GM21423 (cell line): Measurements from ENCODE around the gene CHAC2.
A peak's percentile ranks its signal among the peaks of the same experiment; 100 is the strongest.
"Not testable (repeated sequence)": the region's sequence is repeated elsewhere in the genome, so short reads cannot be mapped to it uniquely, and the experiment has no call there.

Experiments
- ATAC-seq: cut with Tn5 transposase; IDR thresholded peaks from one replicate; pipeline ENCODE4 v1.9.1; 2021; ENCODE audit warnings: mild to moderate bottlenecking, moderate library complexity; ENCODE audit not compliant: unreplicated experiment

Gene CHAC2

DNA sequence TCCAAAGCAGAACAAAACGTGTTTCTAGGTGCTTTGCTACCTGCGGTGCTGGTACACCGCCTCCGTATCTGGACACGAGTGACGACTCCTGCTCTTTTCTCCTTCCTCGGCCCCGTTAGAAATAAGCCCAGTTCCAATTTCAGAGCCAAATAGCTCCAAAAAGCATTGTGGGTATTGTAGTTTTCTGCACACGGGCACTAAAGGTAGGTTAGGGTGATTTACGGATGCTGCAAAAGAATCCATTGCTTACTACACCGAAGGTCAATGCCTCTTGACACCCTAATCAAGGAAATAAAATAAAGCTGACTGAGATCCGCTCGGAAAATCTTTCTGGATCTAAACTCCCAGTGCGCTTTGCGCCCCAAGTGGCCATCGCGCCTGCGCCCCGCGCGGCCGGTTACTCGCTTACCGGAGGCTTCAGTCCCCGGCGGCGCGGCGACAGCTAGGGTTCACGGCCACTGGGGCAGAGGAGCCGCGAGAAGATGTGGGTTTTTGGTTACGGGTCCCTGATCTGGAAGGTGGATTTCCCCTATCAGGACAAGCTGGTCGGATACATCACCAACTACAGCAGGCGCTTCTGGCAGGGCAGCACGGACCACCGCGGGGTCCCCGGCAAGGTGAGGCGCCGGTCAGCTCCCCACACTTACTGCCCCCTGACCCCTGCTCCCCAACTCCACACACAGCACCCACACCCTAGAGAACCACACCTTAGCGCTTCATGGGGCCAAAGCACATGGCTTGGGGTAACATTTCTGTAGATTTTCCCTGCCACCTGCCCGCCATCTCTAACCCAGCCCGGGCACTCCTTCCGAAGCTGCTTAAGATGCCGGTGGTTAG is at the start of gene CHAC2:
Gene CHAC2 (plus strand): TSS at position 400 of the 837 bp plus-strand sequence. CDS start 83 bp downstream, at position 483.
- peak; percentile 94 for ATAC-seq

DNA sequence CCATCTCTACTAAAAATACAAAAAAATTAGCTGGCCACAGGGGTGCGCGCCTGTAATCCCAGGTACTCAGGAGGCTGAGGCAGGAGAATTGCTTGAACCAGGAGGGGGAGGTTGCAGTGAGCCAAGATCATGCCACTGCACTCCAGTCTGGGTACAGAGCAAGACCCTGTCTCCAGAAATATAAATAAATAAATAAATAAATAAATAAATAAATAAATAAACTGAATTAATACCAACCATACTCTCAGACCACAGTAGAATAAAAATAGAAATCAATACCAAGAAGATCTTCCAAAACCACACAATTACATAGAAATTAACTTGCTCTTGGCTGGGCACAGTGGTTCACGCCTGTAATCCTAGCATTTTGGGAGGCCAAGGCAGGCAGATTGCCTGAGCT is 46.7 kb upstream of the CHAC2 start:
- not testable (repeated sequence) for ATAC-seq

DNA sequence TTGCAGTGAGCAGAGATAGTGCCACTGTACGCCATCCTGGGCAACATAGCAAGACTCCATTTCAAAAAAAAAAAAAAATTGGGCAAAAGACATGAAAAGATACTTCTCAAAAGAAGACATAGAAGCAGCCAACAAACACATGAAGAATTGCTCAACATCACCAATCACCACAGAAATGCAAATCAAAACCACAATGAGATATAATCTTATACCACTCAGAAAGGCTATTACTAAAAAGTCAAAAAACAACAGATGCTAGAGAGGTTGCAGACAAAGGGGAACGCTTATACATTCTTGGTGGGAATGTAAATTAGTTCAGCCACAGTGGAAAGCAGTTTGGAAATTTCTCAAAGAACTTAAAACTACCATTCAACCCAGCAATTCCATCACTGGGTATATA is 43.1 kb upstream of the CHAC2 start:
- ATAC-seq = no peak

DNA sequence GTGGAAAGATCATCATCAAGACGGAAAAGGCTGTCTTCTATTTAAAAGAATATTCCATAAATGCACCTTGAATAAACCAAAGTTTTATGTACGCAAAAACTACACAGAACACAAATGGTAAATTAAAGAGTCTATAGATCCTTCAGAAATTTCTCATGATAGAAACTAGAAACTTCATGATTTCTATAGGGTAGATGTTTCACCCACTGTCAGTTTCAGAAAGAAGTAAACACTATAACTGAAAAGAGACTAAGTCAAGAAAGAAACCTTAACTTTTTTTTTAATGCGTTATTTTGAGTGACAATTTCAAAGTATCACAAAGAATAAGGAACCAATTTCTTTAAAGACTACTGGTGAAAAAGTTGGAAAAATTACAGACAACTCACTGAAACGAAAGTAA is 41.9 kb upstream of the CHAC2 start:
- no peak for ATAC-seq

DNA sequence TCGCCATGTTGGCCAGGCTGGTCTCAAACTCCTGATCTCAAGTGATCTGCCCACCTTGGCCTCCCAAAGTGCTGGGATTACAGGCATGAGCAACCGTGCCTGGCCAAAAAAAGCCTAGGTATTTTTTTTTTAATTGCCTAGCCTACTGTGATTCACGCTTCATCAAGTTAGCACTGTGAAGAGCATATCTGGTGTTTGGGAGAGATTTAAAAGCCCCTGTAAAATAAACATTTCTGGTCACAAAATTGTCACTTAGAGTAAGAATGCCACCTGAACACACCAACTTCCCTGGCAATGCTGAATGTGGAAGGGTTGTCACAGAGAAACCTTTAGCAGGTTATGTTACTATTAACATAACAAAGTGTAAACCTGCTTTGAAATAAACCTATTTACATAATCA is 39.7 kb upstream of the CHAC2 start:
- no peak for ATAC-seq

DNA sequence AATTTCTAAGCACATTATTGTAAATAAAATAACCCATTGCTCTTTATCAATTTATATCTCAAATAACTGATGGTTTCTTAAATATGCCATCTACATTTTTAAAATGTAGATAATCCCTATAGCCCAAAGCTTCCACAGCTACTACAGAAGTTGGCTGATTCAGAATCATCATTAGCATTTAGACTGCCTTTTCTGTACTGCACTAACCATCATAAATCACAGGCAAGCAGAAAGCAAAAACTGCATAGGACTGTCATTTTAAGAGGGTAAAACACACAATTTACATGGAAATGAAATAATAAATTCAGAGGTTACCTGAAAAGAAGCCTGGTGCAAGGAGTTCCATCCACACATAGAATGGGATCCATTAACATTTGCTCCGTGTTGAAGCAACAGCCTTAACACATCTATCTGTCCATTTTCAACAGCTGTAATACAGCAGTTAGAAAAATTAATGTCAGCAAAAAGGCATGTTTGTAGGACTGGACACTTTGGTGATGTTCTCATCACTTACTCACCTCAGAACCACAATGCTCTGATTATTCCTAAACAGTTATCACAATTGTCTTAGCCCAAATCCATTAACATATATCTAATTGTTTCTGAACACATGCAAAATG is 38.4 kb upstream of the CHAC2 start:
- no peak for ATAC-seq

DNA sequence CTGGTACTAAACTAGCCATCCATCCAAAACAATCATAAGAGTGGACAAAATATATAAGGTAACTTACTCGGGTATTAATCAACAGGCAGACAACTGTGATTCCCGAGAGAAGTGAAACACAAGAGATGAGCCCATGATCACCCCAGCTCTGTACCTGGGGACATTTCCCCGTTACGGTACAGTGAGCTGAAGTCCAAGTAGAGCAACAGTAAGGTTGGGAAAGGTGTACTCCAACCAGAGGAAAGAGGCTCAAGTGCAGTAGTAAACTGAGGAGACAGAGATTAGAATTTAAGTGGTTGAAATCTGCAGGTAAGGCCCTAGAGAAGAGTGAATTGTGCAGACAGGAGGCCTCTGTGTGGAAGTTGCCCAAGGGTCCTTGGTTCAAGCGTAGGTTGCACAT is 30.5 kb upstream of the CHAC2 start:
- ATAC-seq = no peak

DNA sequence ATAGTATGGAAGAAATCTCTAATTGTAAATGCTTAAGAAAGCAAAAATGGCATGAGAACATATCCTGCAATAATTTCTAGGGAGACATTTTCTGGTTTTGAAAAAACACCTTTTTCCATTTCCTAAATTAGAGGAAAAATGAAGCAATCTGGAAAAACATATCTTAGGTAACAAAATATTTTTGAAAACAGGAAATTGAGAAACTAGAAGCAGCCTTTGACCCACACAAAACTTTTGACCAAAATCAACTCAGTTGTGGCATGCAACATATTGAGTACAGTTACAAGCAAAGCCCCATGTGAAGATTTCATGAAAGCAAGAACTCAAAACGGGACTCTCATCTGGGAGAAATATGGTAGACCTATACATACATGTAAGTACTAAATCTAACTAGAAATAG is 28.6 kb upstream of the CHAC2 start:
- ATAC-seq = no peak

DNA sequence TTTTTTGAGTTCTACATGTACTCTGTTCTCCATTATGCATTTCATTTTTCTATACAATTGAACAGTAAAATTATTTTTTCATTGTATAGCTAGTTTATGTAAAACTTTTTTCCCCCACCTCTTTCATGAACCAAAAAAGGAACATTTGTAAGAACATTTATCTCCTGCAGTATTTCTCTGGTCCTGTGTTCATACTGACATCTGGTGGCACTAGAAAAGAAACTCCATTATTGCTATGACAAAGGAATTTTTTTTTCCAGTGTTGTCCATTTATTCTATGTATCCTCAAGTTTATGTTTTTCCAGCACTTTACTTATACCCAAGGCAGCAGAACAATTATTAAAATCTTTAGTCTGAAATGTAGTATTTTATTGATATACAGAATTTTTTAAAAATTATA is 27.4 kb upstream of the CHAC2 start:
- no peak for ATAC-seq

DNA sequence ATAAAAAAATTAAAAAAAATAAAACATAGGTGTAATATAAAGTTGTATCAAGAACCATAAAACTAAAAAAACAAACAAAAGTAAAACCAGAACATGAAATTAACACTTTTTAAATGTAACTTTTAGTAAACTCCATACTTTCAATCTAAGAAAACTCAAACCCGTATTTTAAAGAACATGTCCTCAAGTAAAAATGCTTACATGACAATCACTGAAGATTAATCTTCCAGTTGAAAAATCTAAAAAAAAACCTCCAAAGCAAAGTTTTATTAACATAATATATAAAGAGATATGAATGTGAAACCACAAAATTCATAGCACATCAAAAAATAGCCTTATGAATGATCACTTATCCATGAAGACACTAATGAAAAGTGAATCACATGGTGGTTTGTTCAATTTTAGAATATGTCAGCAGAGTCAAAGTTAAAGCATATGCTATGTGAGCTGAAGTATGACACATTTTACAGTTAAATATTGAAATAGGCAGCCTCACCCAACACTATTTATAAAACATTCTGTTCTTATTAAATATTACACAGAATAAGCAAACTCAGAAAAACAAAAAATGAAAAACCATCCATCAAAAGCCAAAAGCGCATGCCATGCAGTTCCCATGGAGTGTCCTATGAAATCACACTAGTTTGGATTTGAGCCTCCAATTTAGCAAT is 23.1 kb upstream of the CHAC2 start:
- ATAC-seq = no peak

DNA sequence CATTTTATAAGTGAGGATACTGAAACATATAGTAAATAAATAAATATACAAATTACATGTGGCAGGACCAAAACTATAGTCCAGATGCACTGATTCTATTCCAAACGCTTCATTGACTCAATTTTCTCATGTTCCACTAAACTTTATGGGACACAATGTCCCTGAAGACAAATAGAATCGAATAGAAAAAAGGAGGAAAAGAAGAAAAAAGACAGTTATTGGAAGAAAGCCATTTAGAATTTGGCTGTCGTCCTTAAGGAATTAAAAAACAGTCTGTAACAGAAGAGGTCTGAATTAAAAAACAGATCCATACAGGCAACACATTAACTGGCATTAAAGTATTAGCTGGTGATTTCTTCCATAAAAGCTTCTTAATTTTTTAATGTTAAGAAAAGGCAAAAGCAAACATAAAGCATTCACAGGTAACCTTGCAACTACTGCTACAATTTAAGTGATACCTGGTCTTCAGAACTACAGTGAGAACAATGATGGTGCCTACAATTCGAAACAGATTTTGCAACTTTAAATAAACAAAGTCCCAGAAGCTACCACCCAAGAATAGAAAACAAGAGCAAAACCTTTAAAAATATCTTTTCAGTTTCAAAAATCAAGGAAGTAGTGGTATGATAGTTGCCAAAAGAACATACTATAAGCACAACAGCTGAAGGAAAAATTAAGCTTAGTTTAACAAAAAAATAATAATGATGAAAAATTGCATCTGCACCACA is 17.4 kb upstream of the CHAC2 start:
- no peak for ATAC-seq

DNA sequence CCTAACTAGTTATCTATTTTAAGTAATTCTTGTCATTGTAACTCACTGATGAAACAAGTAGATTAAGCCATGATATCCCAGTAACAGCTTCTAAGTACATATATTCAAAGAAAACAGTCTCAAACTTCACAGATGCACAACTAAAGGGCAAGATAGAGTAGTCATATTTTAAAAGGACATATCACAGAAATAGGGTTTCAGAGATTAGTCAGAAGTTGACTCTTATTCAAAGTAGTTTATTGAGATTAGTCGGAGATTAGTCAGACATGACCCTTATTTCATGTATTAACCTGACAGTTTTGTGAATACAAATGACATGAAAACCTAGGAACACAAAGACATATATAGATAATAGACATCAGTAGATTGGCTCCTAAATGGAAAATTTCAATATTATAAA is 15.9 kb upstream of the CHAC2 start:
- ATAC-seq = peak; percentile 82

DNA sequence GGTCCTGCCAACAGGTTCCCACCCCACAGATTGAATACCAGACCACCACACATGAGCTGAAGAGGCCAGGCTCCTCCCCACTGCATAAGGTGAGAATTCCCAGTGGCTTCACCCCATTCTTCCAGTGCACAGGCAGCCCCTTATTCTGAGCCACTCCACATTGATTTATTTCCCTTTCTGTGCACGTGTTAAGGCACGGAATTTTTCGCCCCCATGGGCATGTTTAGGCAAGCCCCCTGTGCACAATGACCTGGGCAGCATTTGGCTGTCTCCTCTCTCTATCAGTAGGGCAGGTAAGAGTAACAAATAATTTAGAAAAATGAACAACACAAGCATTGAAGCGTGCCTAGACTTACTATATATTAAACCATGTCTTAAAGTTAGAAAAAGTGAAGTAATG is 15.2 kb upstream of the CHAC2 start:
- ATAC-seq = no peak

DNA sequence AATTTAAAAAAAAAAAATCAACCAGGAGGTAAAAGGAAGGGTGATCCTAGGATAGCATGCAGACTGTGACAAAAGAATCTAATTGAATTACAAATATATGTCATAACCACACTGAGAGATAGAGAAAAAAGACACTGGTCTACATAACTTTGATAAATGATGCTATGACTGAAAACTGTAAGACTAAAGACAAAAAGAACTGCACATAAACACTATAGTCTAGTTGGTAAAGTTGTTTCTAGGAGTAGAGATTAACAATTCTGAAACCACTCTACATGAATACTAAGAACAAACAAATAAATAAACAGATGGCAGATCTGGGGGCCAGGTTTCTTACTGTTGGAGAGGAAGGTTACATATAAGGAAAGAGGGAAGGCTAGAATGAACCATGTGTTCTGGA is 14.6 kb upstream of the CHAC2 start:
- ATAC-seq = no peak

DNA sequence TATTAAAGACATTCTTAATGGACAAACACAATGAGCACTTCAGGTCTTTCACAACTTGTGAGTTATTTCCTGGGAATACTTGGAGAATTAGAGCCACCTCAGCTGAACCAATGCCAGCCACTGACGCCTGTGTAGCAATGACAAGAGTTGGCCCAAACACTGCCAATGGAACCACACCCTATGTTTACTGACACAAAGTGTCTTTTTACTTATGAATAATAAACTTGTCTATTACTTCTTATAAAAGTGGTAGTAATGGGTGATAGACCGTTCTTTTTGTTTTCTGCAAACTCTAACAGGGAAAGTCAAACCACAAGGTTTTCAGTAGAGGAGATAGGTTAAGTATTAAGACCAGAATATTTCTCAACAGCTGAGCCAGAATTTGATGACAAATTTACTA is 12.5 kb upstream of the CHAC2 start:
- ATAC-seq = no peak

DNA sequence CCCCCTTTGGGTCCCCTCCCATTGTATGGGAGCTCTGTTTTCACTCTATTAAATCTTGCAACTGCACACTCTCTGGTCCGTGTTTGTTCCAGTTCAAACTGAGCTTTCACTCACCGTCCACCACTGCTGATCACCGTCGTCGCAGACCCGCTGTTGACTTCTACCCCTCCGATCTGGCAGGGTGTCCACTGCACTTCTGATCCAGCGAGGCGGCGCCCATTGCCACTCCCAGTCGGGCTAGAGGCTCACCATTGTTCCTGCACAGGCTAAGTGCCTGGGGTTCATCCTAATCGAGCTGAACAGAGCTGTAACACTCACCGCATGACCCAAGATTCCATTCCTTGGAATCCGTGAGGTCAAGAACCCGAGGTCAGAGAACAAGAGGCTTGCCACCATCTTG is 11.0 kb upstream of the CHAC2 start:
- no peak for ATAC-seq

DNA sequence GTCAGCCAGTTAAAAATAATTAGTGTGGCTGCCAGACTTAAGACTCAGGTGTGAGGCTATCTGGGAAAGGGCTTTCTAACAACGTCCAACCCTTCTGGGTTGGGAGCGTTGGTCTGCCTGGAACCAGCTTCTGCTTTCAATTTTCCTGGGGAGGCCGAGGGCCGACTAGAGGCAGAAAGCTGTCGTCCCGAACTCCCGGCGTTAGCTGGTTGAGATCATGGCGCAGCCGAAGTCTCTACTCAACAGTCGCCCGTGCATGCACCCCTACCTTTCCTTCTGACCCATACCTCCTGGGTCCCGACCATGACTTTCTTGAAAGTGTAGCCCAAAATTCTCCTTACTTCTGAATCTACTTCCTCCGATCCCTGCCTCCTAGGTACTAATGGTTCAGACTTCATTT is 10.4 kb upstream of the CHAC2 start:
- not testable (repeated sequence) for ATAC-seq

DNA sequence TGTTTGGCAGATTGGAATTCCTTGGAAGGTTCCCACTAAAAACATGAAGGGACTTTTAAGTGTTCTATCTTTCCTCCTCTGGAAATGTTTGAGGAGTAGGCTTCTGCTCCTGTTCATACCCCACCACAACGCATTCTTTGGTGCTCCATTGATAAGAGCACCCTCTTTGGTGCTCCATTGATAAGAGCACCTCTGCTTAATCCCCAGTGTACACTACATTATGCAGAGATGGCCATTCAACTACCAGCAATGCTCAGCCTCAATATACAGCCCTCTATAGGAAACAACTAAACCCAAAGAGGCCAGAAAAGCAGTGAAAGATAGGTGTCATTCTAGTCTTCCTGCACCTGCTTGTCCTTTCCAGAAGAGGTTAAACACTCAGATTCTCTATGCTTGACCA is 1.8 kb upstream of the CHAC2 start:
- no peak for ATAC-seq

DNA sequence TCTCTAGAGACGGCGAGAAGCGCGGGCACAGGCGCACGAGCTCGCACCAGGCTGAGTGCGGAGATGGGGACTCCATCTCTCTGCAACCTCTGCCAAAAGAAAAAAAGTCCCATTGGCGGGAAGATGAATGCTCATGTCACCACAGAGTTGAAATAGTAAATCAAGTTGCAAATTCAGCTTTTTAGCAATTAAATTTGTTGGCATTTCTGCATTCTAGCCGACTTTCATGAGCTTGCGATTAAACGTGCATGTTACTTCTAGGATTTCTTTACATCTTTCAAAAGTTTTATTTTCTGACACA is 588 bp downstream of the CHAC2 start:
- ATAC-seq = peak; percentile 36

DNA sequence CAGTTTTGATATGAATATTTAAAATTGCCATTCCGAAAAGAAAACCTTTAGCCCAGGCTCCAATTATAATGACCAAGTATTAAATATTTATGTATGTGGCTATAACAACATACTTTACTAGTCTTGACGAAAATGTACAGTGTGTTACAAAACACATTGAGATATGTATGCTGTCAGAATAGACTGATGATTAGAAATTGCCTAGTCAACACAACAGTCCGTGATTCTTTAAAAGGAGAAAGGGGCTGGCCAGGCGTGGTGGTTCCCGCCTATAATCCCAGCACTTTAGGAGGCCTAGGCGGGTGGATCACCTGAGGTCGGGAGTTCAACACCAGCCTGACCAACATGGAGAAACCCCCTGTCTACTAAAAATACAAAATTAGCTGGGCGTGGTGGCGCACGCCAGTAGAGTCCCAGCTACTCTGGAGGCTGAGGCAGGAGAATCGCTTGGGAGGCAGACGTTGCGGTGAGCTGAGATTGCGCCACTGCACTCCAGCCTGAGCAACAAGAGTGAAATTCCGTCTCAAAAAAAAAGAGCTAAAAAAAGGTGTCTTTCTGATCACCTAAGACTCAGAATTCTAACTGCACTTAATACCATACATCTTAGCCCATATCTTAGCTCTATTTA is 1.8 kb downstream of the CHAC2 start:
- ATAC-seq = no peak

DNA sequence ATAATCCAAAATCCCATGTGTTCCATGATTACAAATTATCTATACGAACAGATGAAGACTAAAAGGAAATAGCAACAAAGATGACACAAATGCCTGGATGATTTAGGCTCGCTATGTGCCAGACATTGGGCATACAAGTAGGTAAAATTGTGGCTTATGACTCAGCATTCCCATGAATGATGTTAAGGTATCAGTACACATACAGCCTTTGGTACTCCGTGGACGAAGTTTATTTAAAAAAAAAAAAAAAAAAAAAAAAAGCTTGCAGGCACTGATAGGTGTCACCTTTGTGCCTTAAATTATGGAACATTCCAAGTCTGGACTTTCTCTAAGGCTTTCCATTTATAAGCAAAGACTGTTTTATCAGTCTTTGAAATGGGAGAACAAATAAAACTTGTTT is 2.7 kb downstream of the CHAC2 start:
- ATAC-seq = no peak
